NT2/D1 (cell line): Measurements from ENCODE around the gene PER1.

Experiments
- SUZ12 ChIP-seq: IDR thresholded peaks from 2 replicates; pipeline ENCODE4 v1.6.1; 2011; ENCODE audit not compliant: insufficient read length, insufficient read depth; ENCODE audit errors: extremely low read depth
- ZNF274 ChIP-seq: IDR thresholded peaks from 2 replicates; pipeline ENCODE4 v1.6.1; 2011; ENCODE audit warnings: mild to moderate bottlenecking, low read depth, low read length

DNA sequence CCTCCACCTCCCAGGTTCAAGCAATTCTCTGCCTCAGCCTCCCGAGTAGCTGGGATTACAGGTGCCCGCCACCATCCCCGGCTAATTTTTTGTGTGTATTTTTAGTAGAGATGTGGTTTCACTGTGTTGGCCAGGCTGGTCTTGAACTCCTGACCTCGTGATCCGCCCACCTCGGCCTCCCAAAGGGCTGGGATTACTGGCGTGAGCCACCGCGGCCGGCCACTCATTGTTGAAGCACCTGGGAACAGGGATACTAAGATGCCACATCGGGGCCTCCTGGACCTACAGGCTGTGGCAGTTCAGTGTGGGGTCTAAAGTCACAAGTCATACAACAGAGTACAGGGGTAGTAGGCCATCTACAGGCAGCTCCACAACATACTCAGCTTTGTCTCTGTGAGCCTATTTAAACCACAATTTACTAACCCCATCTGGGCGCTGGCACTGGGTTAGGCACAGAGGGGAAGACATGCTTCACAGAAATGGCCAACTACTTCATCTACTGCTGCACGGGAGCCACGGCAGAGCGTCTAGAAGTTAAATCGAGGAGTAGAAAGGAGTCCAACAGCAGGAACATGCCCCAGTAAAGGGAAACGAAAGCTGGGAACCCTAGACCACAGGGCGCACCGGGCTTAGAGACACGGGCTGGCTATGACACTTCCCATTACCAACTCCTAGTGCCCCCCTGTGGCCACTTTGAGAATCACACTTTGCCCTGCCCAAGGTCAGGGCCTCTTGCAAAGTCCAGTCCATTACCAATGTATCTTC lies 6.2 kb upstream of the PER1 start:
- TF ChIP-seq ZNF274: no peak
- TF ChIP-seq SUZ12: no peak
